H1 (cell line): Measurements from ENCODE around the gene CACNA2D1. TPM values are rescaled to one million over a fixed set of nuclear protein-coding genes. Genes with fewer than 3 reads are reported as not detected.

Experiments used
- CHD2 ChIP-seq: IDR thresholded peaks from 2 replicates; pipeline ENCODE4 v1.6.1; 2012; ENCODE audit warnings: low read length, improper control_type of control experiment
- FOSL1 ChIP-seq: IDR thresholded peaks from 2 replicates; pipeline ENCODE4 v1.6.1; 2011; ENCODE audit warnings: mild to moderate bottlenecking, low read depth, low read length, moderate library complexity; ENCODE audit not compliant: insufficient read depth
- polyA plus RNA-seq, 7 experiments: library from polyadenylated mRNA; depleted of rRNA in 3 of 7; stranded (reverse) in 5 of 7; unstranded in 2 of 7; fragments of >200 nt in 5 of 7; fragments of 200-250 nt in 2 of 7; gene quantifications; 1 replicate in 5 of 7; 2 replicates in 1 of 7; 4 replicates in 1 of 7; pipeline versions ENCODE4 v1.2.1 to v1.2.3, GENCODE V29; 2011 to 2013; ENCODE audit warnings: missing spikeins in 2 of 7, mixed read lengths in 2 of 7
- total RNA-seq: library from RNA; stranded (reverse); fragmentation: NEBNext Ultra II Directional; extraction: Animal tissue kit (Norgen Biotek cat#: 25700); gene quantifications from 2 replicates; pipeline ENCODE4 v1.2.1, GENCODE V29; 2021

The CACNA2D1 gene
- total and polyA plus RNA-seq, 2 of the 8 experiments (the other 6 are each of a cell fraction or from before 2014, with no cell fraction given): 4.3 to 27.3 TPM

- TF ChIP-seq FOSL1: no peak
- no peak for TF ChIP-seq CHD2
- TF ChIP-seq, all 59 proteins: peak for 0
Observed at GRCh38 chr7:82122275-82122674, 321.3 kb downstream of the CACNA2D1 start (continued).
